Natural killer cell (primary cell): ENCODE measurements around the gene PPOX. TPM values are rescaled to one million over a fixed set of nuclear protein-coding genes. Genes with fewer than 3 reads are reported as not detected.

Experiments
- ATAC-seq, 3 donors: fragments of 150-1000 bp in 2 of 3; fragments of 200-7000 bp in 1 of 3; cut with Tn5 transposase; 1 replicate in 1 of 3; 2 replicates in 2 of 3; pipeline ENCODE4 v1.10.0; 2021; ENCODE audit warnings: mild to moderate bottlenecking in 2 of 3, moderate library complexity in 2 of 3
- DNase-seq, 2 donors: peaks; one replicate each; pipeline versions ENCODE4 v3.0.0 to v3.0.0-alpha.2; 2013 to 2021; ENCODE audit warnings: mixed read lengths in 1 of 2
- H3K27ac ChIP-seq: one replicate; pipeline ENCODE4 v1.5.1; 2013; ENCODE audit warnings: mild to moderate bottlenecking, low read length
- H3K27me3 ChIP-seq: one replicate; pipeline ENCODE4 v1.6.1; 2013; ENCODE audit warnings: low read length; ENCODE audit not compliant: control insufficient read depth, insufficient read depth
- H3K36me3 ChIP-seq: one replicate; pipeline ENCODE4 v1.6.1; 2013; ENCODE audit warnings: low read length; ENCODE audit not compliant: control insufficient read depth, insufficient read depth
- H3K4me1 ChIP-seq: one replicate; pipeline ENCODE4 v1.6.1; 2013; ENCODE audit warnings: low read length; ENCODE audit not compliant: control insufficient read depth, insufficient read depth
- H3K4me3 ChIP-seq: one replicate; pipeline ENCODE4 v1.5.1; 2013; ENCODE audit warnings: low read length
- H3K9me3 ChIP-seq: one replicate; pipeline ENCODE4 v1.6.1; 2013; ENCODE audit warnings: low read length; ENCODE audit not compliant: control insufficient read depth, insufficient read depth
- H3K27ac Mint-ChIP-seq, 2 donors: one replicate each; pipeline ENCODE4 v1.8.0; 2022; ENCODE audit warnings: mild to moderate bottlenecking in 2 of 2, mixed read lengths in 2 of 2, moderate library complexity in 1 of 2
- H3K27me3 Mint-ChIP-seq, 2 donors: one replicate each; pipeline ENCODE4 v1.8.0; 2022; ENCODE audit warnings: low read depth in 2 of 2, mixed read lengths in 2 of 2
- H3K36me3 Mint-ChIP-seq: one replicate; pipeline ENCODE4 v1.8.0; 2022; ENCODE audit warnings: mixed read lengths
- H3K4me1 Mint-ChIP-seq, 2 donors: one replicate each; pipeline ENCODE4 v1.8.0; 2022; ENCODE audit warnings: mixed read lengths in 2 of 2
- H3K4me3 Mint-ChIP-seq: one replicate; pipeline ENCODE4 v1.8.0; 2022; ENCODE audit warnings: mild to moderate bottlenecking, moderate library complexity, mixed read lengths
- H3K9me3 Mint-ChIP-seq, 2 donors: one replicate each; pipeline ENCODE4 v1.8.0; 2022; ENCODE audit warnings: mixed read lengths in 2 of 2
- WGBS: methylation state at CpG from one replicate; pipeline ENCODE4 v1.1.7; 2013; ENCODE audit warnings: missing lambda C conversion rate; ENCODE audit not compliant: insufficient coverage; 5-methylcytosine and 5-hydroxymethylcytosine counted together
- intact Hi-C: fragments of 100-400 bp; cut with micrococcal nuclease; formaldehyde crosslinking; loops from one replicate; pipeline ENCODE4 v1.14.2; 2022
- total RNA-seq, 4 donors: library from RNA; stranded (reverse); fragments of 120-200 nt in 1 of 4; gene quantifications; one replicate each; pipeline versions ENCODE4 v1.2.3 to v1.2.4, GENCODE V29; 2013 to 2022
- TF ChIP-seq, protein P1 (sequence below): fragments of 200-600 bp; IDR thresholded peaks from one replicate; pipeline ENCODE4 v1.8.0; 2022; ENCODE audit warnings: antibody characterized with exemption

PPOX gene
- total RNA-seq, 3 donors from 2014 or later (not counting 1 experiment from before 2014, with no cell fraction given) = 45.5 to 66.3 (median 57.4) TPM

DNA sequence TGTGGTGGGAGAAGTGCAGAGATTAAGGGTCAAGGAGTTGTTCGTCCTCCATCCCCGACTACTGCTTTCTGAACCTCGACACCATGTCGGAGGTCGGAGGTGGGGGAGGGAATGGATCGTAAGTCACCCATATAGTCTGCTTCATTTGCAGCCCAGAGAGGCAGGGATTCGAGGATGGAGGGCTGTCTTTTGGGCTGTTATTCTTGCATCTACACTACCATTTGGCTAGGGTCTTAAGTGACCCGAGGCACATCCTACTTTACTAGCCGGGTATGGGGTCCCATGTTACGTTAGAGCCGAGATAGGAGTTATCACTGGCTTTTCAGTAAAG lies 6.3 kb upstream of the PPOX start:
- peaks cover 26% of the 10 kb centered on the region for H3K36me3 ChIP-seq

DNA sequence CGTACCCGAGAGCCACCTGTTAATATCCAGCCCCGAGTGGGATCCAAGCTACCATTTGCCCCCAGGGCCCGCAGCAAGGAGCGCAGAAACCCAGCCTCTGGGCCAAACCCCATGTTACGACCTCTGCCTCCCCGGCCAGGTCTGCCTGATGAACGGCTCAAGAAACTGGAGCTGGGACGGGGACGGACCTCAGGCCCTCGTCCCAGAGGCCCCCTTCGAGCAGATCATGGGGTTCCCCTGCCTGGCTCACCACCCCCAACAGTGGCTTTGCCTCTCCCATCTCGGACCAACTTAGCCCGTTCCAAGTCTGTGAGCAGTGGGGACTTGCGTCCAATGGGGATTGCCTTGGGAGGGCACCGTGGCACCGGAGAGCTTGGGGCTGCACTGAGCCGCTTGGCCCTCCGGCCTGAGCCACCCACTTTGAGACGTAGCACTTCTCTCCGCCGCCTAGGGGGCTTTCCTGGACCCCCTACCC lies 5.5 kb upstream of the PPOX start:
- DNase-seq (no peak), ATAC-seq (no peak)
- Mint-ChIP-seq H3K27ac (peak overlapping the region in 1 of 2 donors; percentile 97), H3K4me1 (peaks cover 35 to 64% of the 10 kb centered on the region in 2 donors), H3K36me3 (peaks cover 12% of the 10 kb centered on the region), H3K9me3 (no peaks in the 10 kb centered on the region), H3K27me3 (no peaks in the 10 kb centered on the region), H3K4me3 (peak overlapping the region; percentile 91)
- Histone ChIP-seq H3K9me3 (no peaks in the 10 kb centered on the region), H3K27ac (no peak overlapping the region), H3K4me3 (no peak overlapping the region), H3K4me1 (peaks cover 28% of the 10 kb centered on the region), H3K27me3 (no peaks in the 10 kb centered on the region), H3K36me3 (peaks cover 26% of the 10 kb centered on the region)
- WGBS = 96% methylated on average over 22 of the region's 22 CpGs
- intact Hi-C loops = no loop called here
- TF ChIP-seq, protein P1, sequence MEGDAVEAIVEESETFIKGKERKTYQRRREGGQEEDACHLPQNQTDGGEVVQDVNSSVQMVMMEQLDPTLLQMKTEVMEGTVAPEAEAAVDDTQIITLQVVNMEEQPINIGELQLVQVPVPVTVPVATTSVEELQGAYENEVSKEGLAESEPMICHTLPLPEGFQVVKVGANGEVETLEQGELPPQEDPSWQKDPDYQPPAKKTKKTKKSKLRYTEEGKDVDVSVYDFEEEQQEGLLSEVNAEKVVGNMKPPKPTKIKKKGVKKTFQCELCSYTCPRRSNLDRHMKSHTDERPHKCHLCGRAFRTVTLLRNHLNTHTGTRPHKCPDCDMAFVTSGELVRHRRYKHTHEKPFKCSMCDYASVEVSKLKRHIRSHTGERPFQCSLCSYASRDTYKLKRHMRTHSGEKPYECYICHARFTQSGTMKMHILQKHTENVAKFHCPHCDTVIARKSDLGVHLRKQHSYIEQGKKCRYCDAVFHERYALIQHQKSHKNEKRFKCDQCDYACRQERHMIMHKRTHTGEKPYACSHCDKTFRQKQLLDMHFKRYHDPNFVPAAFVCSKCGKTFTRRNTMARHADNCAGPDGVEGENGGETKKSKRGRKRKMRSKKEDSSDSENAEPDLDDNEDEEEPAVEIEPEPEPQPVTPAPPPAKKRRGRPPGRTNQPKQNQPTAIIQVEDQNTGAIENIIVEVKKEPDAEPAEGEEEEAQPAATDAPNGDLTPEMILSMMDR = no peak

More for the DNA sequence above, 6.3 kb upstream of the PPOX start:
- H3K4me3 ChIP-seq = peak overlapping the region; percentile 86
- no peaks in the 10 kb centered on the region for H3K27me3 ChIP-seq
- Mint-ChIP-seq H3K9me3 (no peaks in the 10 kb centered on the region), H3K4me1 (peaks cover 35 to 64% of the 10 kb centered on the region in 2 donors), H3K27ac (peak overlapping the region; percentile 79 to 97), H3K4me3 (peak overlapping the region; percentile 91), H3K27me3 (no peaks in the 10 kb centered on the region), H3K36me3 (peaks cover 12% of the 10 kb centered on the region)
- peaks cover 22% of the 10 kb centered on the region for H3K4me1 ChIP-seq
- intact Hi-C loops = no loop called here
- H3K9me3 ChIP-seq = no peaks in the 10 kb centered on the region
- ATAC-seq (no peak), DNase-seq (no peak)
- TF ChIP-seq, protein P1 = no peak
- H3K27ac ChIP-seq = peak overlapping the region; percentile 84
- 16% methylated on average over 11 of the region's 11 CpGs for WGBS

DNA sequence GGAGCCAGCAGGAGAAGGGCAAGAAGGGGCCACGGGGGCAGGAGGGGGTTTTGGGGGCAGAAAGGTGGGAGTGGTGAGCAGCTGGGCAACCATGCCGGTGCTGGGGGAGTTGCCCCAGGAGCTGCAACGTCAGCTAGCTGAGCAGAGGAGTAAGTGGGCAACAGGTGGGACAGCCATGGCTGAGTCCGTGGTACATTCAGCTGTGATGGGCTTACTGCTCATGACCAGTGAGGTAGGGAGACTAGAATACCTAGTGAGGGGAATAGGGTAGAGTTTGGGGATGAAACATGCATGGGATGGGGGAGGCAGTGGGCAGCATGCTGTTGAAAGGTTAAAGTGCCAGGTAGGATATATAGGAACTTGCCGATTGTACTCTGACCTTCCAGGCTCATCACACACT lies 4.6 kb upstream of the PPOX start:
- Histone ChIP-seq H3K27me3 (no peaks in the 10 kb centered on the region), H3K36me3 (peaks cover 26% of the 10 kb centered on the region), H3K4me1 (peaks cover 33% of the 10 kb centered on the region), H3K4me3 (no peak overlapping the region), H3K9me3 (no peaks in the 10 kb centered on the region), H3K27ac (no peak overlapping the region)
- peaks cover 12% of the 10 kb centered on the region for H3K36me3 Mint-ChIP-seq
- WGBS = 97% methylated on average over 4 of the region's 5 CpGs
- H3K9me3 Mint-ChIP-seq = no peaks in the 10 kb centered on the region
- intact Hi-C loops = no loop called here
- ATAC-seq (no peak), DNase-seq (no peak)
- H3K27me3 Mint-ChIP-seq = no peaks in the 10 kb centered on the region
- H3K27ac Mint-ChIP-seq = peak overlapping the region in 1 of 2 donors; percentile 97
- TF ChIP-seq, protein P1 = no peak
- H3K4me1 Mint-ChIP-seq = peaks cover 44 to 68% of the 10 kb centered on the region in 2 donors
- no peak overlapping the region for H3K4me3 Mint-ChIP-seq

DNA sequence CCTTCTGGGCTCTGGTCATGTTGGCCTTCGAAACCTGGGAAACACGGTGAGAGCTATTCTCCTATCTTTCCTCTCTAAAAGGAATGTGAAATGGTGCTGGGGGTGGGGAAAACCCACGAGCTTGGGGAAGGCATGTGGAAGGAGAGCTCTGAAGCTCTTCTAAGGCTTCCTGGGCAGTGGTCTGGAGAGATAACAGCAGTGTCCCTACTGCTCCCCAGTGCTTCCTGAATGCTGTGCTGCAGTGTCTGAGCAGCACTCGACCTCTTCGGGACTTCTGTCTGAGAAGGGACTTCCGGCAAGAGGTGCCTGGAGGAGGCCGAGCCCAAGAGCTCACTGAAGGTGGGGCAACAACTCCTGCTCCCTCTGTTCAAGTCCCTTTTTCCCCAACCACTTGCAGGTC lies 4.2 kb upstream of the PPOX start:
- no peaks in the 10 kb centered on the region for H3K27me3 Mint-ChIP-seq
- no peak overlapping the region for H3K27ac ChIP-seq
- no peaks in the 10 kb centered on the region for H3K9me3 Mint-ChIP-seq
- H3K4me3 Mint-ChIP-seq = peak overlapping the region; percentile 40
- 93% methylated on average over 5 of the region's 7 CpGs for WGBS
- no peak overlapping the region for H3K27ac Mint-ChIP-seq
- H3K9me3 ChIP-seq = no peaks in the 10 kb centered on the region
- TF ChIP-seq, protein P1 = no peak
- no peaks in the 10 kb centered on the region for H3K27me3 ChIP-seq
- H3K36me3 ChIP-seq = peaks cover 24% of the 10 kb centered on the region
- no peak overlapping the region for H3K4me3 ChIP-seq
- peaks cover 37% of the 10 kb centered on the region for H3K4me1 ChIP-seq
- intact Hi-C loops = no loop called here
- peaks cover 12% of the 10 kb centered on the region for H3K36me3 Mint-ChIP-seq
- peaks cover 48 to 72% of the 10 kb centered on the region in 2 donors for H3K4me1 Mint-ChIP-seq
- ATAC-seq (no peak), DNase-seq (no peak)
